Ascending aorta (tissue), 2 donors: ENCODE measurements around the gene SLC6A3. TPM values are rescaled to one million over a fixed set of nuclear protein-coding genes. Genes with fewer than 3 reads are reported as not detected.

Experiments used
- DNase-seq, 2 donors: peaks; one replicate each; pipeline ENCODE4 v3.0.0-alpha.2; 2019; ENCODE audit warnings: low spot score in 2 of 2
- H3K27ac ChIP-seq, 2 donors: fragments of 200-600 bp; sonication (generic); one replicate each; pipeline ENCODE4 v1.5.1; 2016 to 2017; ENCODE audit warnings: mild to moderate bottlenecking in 1 of 2
- H3K27me3 ChIP-seq: fragments of 200-600 bp; sonication (generic); one replicate; pipeline ENCODE4 v1.5.1; 2017
- H3K36me3 ChIP-seq, 2 donors: fragments of 200-600 bp; sonication (generic); one replicate each; pipeline ENCODE4 v1.5.1; 2016
- H3K4me1 ChIP-seq, 2 donors: fragments of 200-600 bp; sonication (generic); one replicate each; pipeline ENCODE4 v1.5.1; 2016 to 2017; ENCODE audit warnings: mild to moderate bottlenecking in 1 of 2
- H3K4me3 ChIP-seq, 2 donors: fragments of 200-600 bp; sonication (generic); one replicate each; pipeline ENCODE4 v1.5.1; 2016 to 2017; ENCODE audit warnings: mild to moderate bottlenecking in 1 of 2
- H3K9me3 ChIP-seq, 2 donors: fragments of 200-600 bp; sonication (generic); one replicate each; pipeline ENCODE4 v1.5.1; 2016
- intact Hi-C: fragments of 100-400 bp; cut with DNase I; formaldehyde crosslinking; loops from one replicate; pipeline ENCODE4 v1.15.1; 2023
- total RNA-seq: library from RNA; depleted of rRNA; stranded (reverse); fragments of >200 nt; gene quantifications from one replicate; pipeline ENCODE4 v1.1.0, GENCODE V29; 2016
- TF ChIP-seq, protein P1 (sequence below), 3 experiments: fragments of 200-600 bp in 2 of 3; fragments of 450-650 bp in 1 of 3; sonication (generic) in 2 of 3; IDR thresholded peaks; one replicate each; pipeline ENCODE4 v1.5.1; 2016 to 2019; ENCODE audit warnings: antibody characterized with exemption in 3 of 3, mild to moderate bottlenecking in 1 of 3, moderate library complexity in 1 of 3

SLC6A3 gene
- total RNA-seq, 1 donor from 2014 or later, result not detected

DNA sequence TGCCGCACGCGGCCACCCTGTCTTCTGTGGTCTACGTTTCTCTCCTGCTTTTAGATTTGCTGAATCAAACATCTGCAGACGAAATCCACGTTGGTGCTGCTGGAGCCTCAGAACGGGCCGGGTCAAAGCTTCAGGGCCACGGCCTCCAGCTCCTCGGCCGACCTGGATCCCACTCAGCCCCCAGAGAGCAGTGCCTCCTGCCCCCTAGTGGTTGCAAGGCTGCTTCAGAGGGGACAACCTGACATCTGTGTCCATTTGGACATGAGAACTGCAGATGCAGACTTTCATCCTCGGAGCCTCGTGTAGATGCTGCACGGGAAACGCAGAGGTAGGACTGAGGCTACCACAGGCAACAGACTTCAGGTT, 23.0 kb upstream of the SLC6A3 start:
- H3K36me3 ChIP-seq, result peaks cover 54 to 83% of the 10 kb centered on the region in 2 donors

DNA sequence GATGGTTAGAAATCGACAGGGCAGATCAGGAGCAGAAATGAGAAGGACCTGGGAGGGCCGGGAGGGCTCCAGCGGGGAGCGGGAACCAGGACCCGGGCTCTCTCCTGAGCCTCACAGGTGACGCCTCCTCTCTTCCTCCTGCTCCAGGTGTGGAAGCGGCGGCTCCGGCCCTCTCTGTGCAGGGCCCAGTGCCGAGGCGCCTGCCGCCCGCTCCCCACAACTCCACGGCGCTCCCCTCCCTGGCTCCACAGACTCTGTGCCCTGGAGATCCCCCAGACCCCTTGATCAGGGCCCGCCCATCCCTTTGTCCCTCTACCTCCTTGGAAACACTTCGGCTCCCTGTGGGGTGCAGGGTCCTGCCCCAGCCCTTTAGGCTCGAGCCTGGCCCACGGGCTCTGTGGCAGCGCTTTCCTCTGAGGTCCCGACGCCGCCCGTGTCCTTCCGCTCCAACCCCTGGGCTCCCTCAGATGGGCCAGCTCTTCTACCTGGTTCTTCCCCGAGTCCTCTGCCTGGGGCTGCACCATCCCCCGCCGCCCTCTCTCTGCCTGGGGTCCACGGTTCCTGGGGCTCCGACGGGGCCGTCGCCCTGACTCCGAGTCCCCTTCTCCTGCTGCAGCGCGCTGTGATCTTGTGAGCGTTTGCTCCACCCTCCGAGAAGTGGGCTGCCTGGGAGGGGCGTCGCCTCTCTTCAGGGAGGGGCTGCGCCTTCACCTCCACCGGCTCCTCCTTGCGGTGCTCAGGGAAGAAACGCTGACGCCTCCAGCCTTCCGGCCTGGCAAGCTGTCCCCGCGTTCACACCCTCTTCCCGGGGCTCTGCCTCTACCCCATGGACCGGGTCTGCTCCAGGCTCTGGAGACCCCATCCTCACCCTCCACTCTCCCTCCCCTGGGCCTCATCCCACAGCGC, 22.4 kb upstream of the SLC6A3 start:
- H3K9me3 ChIP-seq, result no peaks in the 10 kb centered on the region
- intact Hi-C loops, result no loop called here
- H3K27me3 ChIP-seq, result no peaks in the 10 kb centered on the region
- H3K4me1 ChIP-seq, result no peaks in the 10 kb centered on the region
- peaks cover 51 to 83% of the 10 kb centered on the region in 2 donors for H3K36me3 ChIP-seq
- H3K4me3 ChIP-seq, result no peak overlapping the region
- DNase-seq, result peak in 1 of 2 donors; percentile 58
- TF ChIP-seq, protein P1, sequence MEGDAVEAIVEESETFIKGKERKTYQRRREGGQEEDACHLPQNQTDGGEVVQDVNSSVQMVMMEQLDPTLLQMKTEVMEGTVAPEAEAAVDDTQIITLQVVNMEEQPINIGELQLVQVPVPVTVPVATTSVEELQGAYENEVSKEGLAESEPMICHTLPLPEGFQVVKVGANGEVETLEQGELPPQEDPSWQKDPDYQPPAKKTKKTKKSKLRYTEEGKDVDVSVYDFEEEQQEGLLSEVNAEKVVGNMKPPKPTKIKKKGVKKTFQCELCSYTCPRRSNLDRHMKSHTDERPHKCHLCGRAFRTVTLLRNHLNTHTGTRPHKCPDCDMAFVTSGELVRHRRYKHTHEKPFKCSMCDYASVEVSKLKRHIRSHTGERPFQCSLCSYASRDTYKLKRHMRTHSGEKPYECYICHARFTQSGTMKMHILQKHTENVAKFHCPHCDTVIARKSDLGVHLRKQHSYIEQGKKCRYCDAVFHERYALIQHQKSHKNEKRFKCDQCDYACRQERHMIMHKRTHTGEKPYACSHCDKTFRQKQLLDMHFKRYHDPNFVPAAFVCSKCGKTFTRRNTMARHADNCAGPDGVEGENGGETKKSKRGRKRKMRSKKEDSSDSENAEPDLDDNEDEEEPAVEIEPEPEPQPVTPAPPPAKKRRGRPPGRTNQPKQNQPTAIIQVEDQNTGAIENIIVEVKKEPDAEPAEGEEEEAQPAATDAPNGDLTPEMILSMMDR (IDR thresholded peaks at IDR 0.05), result no peak
- no peak overlapping the region for H3K27ac ChIP-seq

More for the DNA sequence above, 23.0 kb upstream of the SLC6A3 start:
- peak in 1 of 2 donors; percentile 58 for DNase-seq
- no peak overlapping the region for H3K4me3 ChIP-seq
- H3K27me3 ChIP-seq, result no peaks in the 10 kb centered on the region
- no peaks in the 10 kb centered on the region for H3K9me3 ChIP-seq
- no peaks in the 10 kb centered on the region for H3K4me1 ChIP-seq
- TF ChIP-seq, protein P1 (IDR thresholded peaks at IDR 0.05), result peak in 2 of 3 experiments; percentile 7 to 32
- intact Hi-C loops, result no loop called here
- H3K27ac ChIP-seq, result no peak overlapping the region

DNA sequence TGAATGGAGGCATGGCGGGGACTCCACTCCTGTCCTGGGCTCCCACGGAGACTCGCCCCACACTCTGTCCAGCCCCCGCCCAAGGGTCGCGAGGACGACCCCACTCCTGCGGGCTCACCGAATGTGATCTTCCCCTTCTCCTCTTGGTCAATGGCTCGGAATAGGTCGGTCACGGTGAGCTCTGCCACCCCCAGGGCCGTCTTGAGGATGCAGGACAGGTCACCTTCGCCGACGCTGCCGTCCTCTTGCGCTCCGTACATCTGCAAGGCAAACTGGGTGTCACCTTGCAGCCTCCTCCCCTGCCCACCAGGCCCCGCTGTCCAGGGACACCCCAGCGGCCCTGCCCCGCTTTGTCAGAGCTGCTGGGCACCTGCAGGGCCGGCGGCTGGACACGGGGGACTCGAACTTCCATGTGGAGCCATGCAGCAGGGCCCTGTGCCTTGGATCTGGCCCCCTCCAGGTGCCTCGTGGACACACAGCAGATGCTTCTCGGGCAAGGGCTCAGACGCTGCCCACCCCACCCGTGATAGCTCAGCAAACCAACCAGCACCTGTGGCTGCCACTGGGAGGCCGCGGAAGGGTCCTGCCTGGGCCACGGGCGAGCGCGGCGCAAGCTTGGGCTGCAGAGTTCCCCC, 21.5 kb upstream of the SLC6A3 start:
- no peaks in the 10 kb centered on the region for H3K27me3 ChIP-seq
- no peaks in the 10 kb centered on the region for H3K4me1 ChIP-seq
- no peaks in the 10 kb centered on the region for H3K9me3 ChIP-seq
- peaks cover 48 to 83% of the 10 kb centered on the region in 2 donors for H3K36me3 ChIP-seq
- no peak overlapping the region for H3K4me3 ChIP-seq
- H3K27ac ChIP-seq, result no peak overlapping the region
- DNase-seq, result peak in 1 of 2 donors; percentile 55
- intact Hi-C loops, result no loop called here
- TF ChIP-seq, protein P1 (IDR thresholded peaks at IDR 0.05), result no peak

DNA sequence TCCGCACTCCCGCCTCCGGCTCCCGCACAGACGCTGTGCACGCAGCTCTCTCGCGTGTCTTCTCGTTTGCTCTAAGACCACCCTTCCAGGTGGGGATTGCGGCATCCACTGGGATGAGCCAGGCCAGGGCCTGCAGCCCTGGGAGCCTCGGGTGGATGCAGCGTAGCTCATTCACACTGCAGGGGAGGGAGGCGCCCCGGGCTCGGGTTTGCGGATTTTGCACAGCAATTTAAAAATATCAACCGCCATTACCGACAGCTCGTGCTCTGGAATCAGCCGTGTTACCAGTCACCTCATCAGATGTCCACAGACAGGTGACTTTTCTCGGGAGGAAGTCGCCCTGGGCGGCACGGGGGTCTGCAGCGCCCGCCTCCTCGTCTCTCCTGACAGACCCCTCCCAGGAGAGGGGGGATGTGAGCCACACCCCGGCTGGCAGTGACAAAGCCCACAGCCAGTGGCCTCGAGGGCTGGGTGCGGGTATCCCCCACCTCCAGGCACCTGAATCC, 20.8 kb upstream of the SLC6A3 start:
- peaks cover 56 to 85% of the 10 kb centered on the region in 2 donors for H3K36me3 ChIP-seq
- TF ChIP-seq, protein P1 (IDR thresholded peaks at IDR 0.05), result no peak

DNA sequence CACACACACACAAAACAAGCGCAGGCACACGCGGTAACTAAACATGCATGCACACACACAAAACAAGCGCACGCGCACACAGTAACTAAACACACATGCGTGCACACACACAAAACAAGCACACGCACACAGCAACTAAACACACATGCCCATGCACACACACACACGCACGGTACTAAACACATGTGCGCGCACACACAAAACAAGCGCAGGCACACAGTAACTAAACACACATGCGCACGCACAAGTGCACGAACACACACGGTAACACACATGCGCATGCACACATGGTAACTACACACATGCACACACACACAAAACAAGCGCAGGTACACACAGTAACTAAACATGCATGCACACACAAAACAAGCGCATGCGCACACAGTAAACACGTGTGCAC, 19.9 kb upstream of the SLC6A3 start:
- intact Hi-C loops, result no loop called here
- TF ChIP-seq, protein P1 (IDR thresholded peaks at IDR 0.05), result no peak
- Histone ChIP-seq H3K27ac (no peak overlapping the region), H3K36me3 (peaks cover 52 to 80% of the 10 kb centered on the region in 2 donors), H3K9me3 (no peaks in the 10 kb centered on the region), H3K27me3 (no peaks in the 10 kb centered on the region), H3K4me1 (no peaks in the 10 kb centered on the region), H3K4me3 (no peak overlapping the region)
- no peak for DNase-seq

More for the DNA sequence above, 20.8 kb upstream of the SLC6A3 start:
- Histone ChIP-seq H3K4me1 (no peaks in the 10 kb centered on the region), H3K9me3 (no peaks in the 10 kb centered on the region), H3K27me3 (no peaks in the 10 kb centered on the region), H3K27ac (no peak overlapping the region), H3K4me3 (no peak overlapping the region)
- DNase-seq, result peak in 1 of 2 donors; percentile 56
- intact Hi-C loops, result no loop called here
